Natural killer cell (primary cell): ENCODE results near the gene ELFN1. TPM values are rescaled to one million over a fixed set of nuclear protein-coding genes. Genes with fewer than 3 reads are reported as not detected.

Source experiments
- ATAC-seq, 3 donors: fragments of 150-1000 bp in 2 of 3; fragments of 200-7000 bp in 1 of 3; cut with Tn5 transposase; 1 replicate in 1 of 3; 2 replicates in 2 of 3; pipeline ENCODE4 v1.10.0; 2021; ENCODE audit warnings: mild to moderate bottlenecking in 2 of 3, moderate library complexity in 2 of 3
- DNase-seq, 2 donors: peaks; one replicate each; pipeline versions ENCODE4 v3.0.0 to v3.0.0-alpha.2; 2013 to 2021; ENCODE audit warnings: mixed read lengths in 1 of 2
- H3K27ac ChIP-seq: one replicate; pipeline ENCODE4 v1.5.1; 2013; ENCODE audit warnings: mild to moderate bottlenecking, low read length
- H3K27me3 ChIP-seq: one replicate; pipeline ENCODE4 v1.6.1; 2013; ENCODE audit warnings: low read length; ENCODE audit not compliant: control insufficient read depth, insufficient read depth
- H3K36me3 ChIP-seq: one replicate; pipeline ENCODE4 v1.6.1; 2013; ENCODE audit warnings: low read length; ENCODE audit not compliant: control insufficient read depth, insufficient read depth
- H3K4me1 ChIP-seq: one replicate; pipeline ENCODE4 v1.6.1; 2013; ENCODE audit warnings: low read length; ENCODE audit not compliant: control insufficient read depth, insufficient read depth
- H3K4me3 ChIP-seq: one replicate; pipeline ENCODE4 v1.5.1; 2013; ENCODE audit warnings: low read length
- H3K9me3 ChIP-seq: one replicate; pipeline ENCODE4 v1.6.1; 2013; ENCODE audit warnings: low read length; ENCODE audit not compliant: control insufficient read depth, insufficient read depth
- H3K27ac Mint-ChIP-seq, 2 donors: one replicate each; pipeline ENCODE4 v1.8.0; 2022; ENCODE audit warnings: mild to moderate bottlenecking in 2 of 2, mixed read lengths in 2 of 2, moderate library complexity in 1 of 2
- H3K27me3 Mint-ChIP-seq, 2 donors: one replicate each; pipeline ENCODE4 v1.8.0; 2022; ENCODE audit warnings: low read depth in 2 of 2, mixed read lengths in 2 of 2
- H3K36me3 Mint-ChIP-seq: one replicate; pipeline ENCODE4 v1.8.0; 2022; ENCODE audit warnings: mixed read lengths
- H3K4me1 Mint-ChIP-seq, 2 donors: one replicate each; pipeline ENCODE4 v1.8.0; 2022; ENCODE audit warnings: mixed read lengths in 2 of 2
- H3K4me3 Mint-ChIP-seq: one replicate; pipeline ENCODE4 v1.8.0; 2022; ENCODE audit warnings: mild to moderate bottlenecking, moderate library complexity, mixed read lengths
- H3K9me3 Mint-ChIP-seq, 2 donors: one replicate each; pipeline ENCODE4 v1.8.0; 2022; ENCODE audit warnings: mixed read lengths in 2 of 2
- WGBS: methylation state at CpG from one replicate; pipeline ENCODE4 v1.1.7; 2013; ENCODE audit warnings: missing lambda C conversion rate; ENCODE audit not compliant: insufficient coverage; 5-methylcytosine and 5-hydroxymethylcytosine counted together
- intact Hi-C: fragments of 100-400 bp; cut with micrococcal nuclease; formaldehyde crosslinking; loops from one replicate; pipeline ENCODE4 v1.14.2; 2022
- total RNA-seq, 4 donors: library from RNA; stranded (reverse); fragments of 120-200 nt in 1 of 4; gene quantifications; one replicate each; pipeline versions ENCODE4 v1.2.3 to v1.2.4, GENCODE V29; 2013 to 2022
- TF ChIP-seq, protein P1 (sequence below): fragments of 200-600 bp; IDR thresholded peaks from one replicate; pipeline ENCODE4 v1.8.0; 2022; ENCODE audit warnings: antibody characterized with exemption

Gene ELFN1
- total RNA-seq, 3 donors from 2014 or later (not counting 1 experiment from before 2014, with no cell fraction given), result 0.30 to 0.45 TPM; not detected in 1

DNA sequence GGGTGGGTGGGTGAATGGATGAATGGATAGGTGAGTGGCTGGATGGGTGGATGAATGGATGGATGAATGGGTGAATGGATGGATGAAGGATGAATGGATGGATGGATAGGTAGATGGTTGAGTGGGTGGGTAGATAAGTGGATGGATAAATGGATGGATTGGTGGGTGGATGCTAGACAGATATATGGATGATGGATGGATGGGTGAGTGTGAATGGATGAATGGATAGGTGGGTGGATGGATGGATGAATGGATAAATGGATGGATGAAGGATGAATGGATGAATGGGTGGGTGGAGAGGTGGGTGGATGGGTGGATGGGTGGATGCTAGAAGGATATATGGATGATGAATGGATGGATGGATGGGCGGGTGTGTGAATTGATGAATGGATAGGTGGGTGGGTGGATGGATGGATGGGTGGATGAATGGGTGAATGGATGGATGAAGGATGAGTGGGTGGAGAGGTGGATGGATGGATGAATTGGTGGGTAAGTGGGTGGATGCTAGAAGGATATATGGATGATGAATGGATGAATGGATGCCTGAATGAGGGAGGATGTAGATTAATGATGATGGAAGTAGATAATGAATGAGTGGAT lies 20.4 kb downstream of the ELFN1 start:
- ATAC-seq (no peak), DNase-seq (no peak)
- Histone ChIP-seq H3K9me3 (peaks cover 2% of the 10 kb centered on the region), H3K4me3 (no peak overlapping the region), H3K27ac (no peak overlapping the region), H3K27me3 (no peaks in the 10 kb centered on the region), H3K36me3 (no peaks in the 10 kb centered on the region), H3K4me1 (no peaks in the 10 kb centered on the region)
- 98% methylated on average over 1 of the region's 1 CpG for WGBS
- H3K36me3 Mint-ChIP-seq, result peaks cover under 1% of the 10 kb centered on the region
- no peak overlapping the region for H3K27ac Mint-ChIP-seq
- TF ChIP-seq, protein P1, sequence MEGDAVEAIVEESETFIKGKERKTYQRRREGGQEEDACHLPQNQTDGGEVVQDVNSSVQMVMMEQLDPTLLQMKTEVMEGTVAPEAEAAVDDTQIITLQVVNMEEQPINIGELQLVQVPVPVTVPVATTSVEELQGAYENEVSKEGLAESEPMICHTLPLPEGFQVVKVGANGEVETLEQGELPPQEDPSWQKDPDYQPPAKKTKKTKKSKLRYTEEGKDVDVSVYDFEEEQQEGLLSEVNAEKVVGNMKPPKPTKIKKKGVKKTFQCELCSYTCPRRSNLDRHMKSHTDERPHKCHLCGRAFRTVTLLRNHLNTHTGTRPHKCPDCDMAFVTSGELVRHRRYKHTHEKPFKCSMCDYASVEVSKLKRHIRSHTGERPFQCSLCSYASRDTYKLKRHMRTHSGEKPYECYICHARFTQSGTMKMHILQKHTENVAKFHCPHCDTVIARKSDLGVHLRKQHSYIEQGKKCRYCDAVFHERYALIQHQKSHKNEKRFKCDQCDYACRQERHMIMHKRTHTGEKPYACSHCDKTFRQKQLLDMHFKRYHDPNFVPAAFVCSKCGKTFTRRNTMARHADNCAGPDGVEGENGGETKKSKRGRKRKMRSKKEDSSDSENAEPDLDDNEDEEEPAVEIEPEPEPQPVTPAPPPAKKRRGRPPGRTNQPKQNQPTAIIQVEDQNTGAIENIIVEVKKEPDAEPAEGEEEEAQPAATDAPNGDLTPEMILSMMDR, result no peak
- no peaks in the 10 kb centered on the region for H3K4me1 Mint-ChIP-seq
- peaks cover 10 to 16% of the 10 kb centered on the region in 2 donors for H3K27me3 Mint-ChIP-seq
- H3K4me3 Mint-ChIP-seq, result no peak overlapping the region
- H3K9me3 Mint-ChIP-seq, result peaks cover 0 to 4% of the 10 kb centered on the region in 2 donors
- intact Hi-C loops, result no loop called here

DNA sequence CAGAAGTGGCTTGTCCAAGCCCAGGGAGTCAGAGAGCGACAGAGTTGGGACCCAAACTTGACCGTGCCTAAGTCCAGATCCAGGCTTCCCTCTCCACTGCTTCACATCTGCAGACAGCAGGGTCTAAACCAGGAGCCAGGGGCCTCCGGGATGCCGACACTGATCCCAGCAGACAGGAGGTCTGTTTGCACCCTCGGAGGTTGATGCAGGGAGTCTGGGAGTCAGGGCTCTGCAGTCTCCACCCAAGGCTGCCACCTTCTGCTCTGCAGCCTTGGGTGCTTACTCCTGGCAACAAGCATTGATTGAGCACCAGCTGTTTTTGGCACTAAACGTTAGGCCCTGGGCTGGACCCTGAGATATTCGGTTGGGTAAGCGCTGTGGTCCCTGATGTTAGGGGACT lies 21.0 kb downstream of the ELFN1 start:
- intact Hi-C loops, result no loop called here

DNA sequence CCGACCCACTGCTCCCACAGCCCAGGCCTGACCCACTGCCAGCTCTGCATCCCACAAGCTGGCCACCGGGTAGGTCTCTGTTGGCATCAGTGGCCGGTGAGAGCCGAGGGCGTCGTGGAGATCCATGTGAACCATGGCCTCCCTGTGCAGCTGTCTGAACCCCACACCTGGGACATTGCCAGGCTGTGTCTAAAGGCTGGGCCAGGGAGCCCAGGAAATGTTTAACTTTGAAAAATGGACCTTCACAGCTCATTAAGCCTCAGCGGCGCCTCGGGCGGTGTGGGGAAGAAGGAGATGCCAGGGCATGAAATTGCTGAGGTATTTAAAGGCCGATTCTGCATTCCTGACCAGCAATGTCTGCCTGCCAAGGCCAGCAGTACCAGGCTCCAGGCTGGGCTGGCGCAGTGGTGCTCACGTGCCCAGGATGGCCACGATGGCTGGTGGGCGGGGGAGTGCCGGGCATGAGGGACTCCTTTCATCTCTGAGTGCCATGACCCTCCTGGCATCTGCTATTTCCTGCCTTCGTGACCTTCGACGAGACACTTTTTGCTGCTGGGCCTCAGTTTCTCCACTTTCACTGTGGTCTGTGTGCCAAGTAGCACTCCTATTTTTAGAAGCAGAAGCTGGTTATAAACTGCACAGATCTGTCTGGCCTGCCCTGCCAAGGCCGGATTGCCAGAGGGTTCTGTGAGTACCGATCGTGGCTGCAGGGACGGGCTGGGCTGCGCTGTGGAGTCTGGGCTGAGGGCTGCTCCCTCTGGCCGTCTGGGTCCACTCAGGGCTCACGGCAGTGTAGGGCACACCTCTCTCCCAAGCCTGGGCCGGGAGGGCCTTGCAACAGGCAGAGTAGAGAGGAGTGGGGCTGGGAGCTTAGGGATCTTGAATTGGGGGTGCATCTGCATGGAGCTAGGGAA lies 21.8 kb downstream of the ELFN1 start:
- ATAC-seq, result no peak
- H3K4me3 ChIP-seq, result no peak overlapping the region
- H3K4me1 ChIP-seq, result no peaks in the 10 kb centered on the region
- TF ChIP-seq, protein P1, result no peak
- Mint-ChIP-seq H3K4me3 (no peak overlapping the region), H3K4me1 (no peaks in the 10 kb centered on the region), H3K27me3 (peaks cover under 1 to 11% of the 10 kb centered on the region in 2 donors), H3K36me3 (no peaks in the 10 kb centered on the region), H3K27ac (no peak overlapping the region), H3K9me3 (peaks cover 0 to 4% of the 10 kb centered on the region in 2 donors)
- intact Hi-C loops, result no loop called here
- H3K27me3 ChIP-seq, result no peaks in the 10 kb centered on the region
- WGBS, result 88% methylated on average over 27 of the region's 27 CpGs
- H3K36me3 ChIP-seq, result no peaks in the 10 kb centered on the region
- no peak for DNase-seq
- H3K27ac ChIP-seq, result no peak overlapping the region
- peaks cover 2% of the 10 kb centered on the region for H3K9me3 ChIP-seq

More for the DNA sequence above, 21.0 kb downstream of the ELFN1 start:
- Histone ChIP-seq H3K36me3 (no peaks in the 10 kb centered on the region), H3K27ac (no peak overlapping the region), H3K9me3 (peaks cover 2% of the 10 kb centered on the region), H3K4me3 (no peak overlapping the region), H3K27me3 (no peaks in the 10 kb centered on the region), H3K4me1 (no peaks in the 10 kb centered on the region)
- ATAC-seq (no peak), DNase-seq (no peak)
- Mint-ChIP-seq H3K4me1 (no peaks in the 10 kb centered on the region), H3K4me3 (no peak overlapping the region), H3K27me3 (peaks cover 8 to 16% of the 10 kb centered on the region in 2 donors), H3K9me3 (peaks cover 0 to 4% of the 10 kb centered on the region in 2 donors), H3K27ac (no peak overlapping the region), H3K36me3 (no peaks in the 10 kb centered on the region)
- TF ChIP-seq, protein P1, result no peak
- WGBS, result 87% methylated on average over 8 of the region's 8 CpGs
